Measurements from ENCODE around the gene ACER1.
"Not testable (repeated sequence)": the region's sequence is repeated elsewhere in the genome, so short reads cannot be mapped to it uniquely, and the experiment has no call there.

Gene ACER1

DNA sequence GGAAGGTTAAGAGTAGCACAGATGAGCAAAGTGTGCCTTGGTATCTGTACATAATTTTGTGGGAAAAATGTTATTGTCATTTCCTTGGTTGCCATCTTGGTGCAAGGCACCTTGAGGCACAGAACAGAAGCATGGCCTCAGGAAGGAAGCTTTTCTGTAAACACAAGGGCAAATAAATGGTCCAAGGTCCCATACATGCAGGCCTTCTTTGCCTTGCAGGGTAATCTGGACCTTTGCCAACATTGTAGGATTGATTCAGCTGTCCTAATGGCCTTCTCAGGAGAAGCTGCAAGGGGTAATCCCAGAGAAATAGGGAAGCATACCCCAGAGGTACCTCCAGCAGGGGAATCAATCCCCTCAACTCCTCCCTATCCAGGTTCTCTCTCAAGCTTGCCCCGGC lies 44.7 kb downstream of the ACER1 start:
- Histone ChIP-seq H3K4me1 (ENCODE audit: insufficient read depth, poor library complexity, severe bottlenecking) (no peaks in the 10 kb centered on the region), H3K4me3 (ENCODE audit: severe bottlenecking) (no peak overlapping the region), H3K9me3 (ENCODE audit: severe bottlenecking) (peaks cover 10% of the 10 kb centered on the region), H3K36me3 (ENCODE audit: low read depth) (no peaks in the 10 kb centered on the region), H3K27me3 (ENCODE audit: insufficient read depth, poor library complexity, severe bottlenecking) (no peaks in the 10 kb centered on the region), H3K27ac (ENCODE audit: poor library complexity, severe bottlenecking) (no peak overlapping the region)
- ATAC-seq (ENCODE audit: low read depth) (no peak), DNase-seq (ENCODE audit: low spot score) (no peak)
- no peak for TF ChIP-seq CTCF (IDR thresholded peaks at IDR 0.05; ENCODE audit: poor library complexity, severe bottlenecking)

DNA sequence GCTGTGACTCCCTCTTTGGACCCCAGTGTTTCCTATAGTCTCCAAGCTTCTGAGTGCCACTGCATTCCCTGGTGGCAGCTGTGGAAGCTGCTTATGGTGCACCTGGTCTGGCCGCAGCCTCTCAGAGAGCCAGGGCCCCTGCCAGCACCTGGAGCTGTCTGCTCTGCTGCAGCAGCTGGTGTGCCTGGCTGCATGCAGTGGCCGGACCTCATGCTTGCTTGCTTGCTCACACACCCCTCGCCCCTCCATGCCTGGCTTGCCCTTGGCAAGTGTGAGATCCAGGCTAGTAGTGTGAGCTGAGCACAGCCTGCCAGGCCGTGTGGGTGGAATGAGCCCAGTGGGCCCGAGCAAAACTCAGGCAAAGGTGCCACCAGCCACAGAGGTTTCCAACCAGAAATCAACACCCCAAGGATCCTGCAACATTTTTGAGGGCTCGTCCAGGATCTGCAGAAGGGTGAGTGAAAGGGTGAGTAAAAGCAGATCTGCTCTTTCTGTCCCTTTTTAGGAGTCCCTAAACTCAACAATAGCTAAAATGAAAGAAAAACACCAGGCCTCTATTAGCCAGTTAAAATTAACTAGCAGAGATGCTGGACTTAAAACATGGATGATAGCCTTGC lies 46.0 kb downstream of the ACER1 start:
- Histone ChIP-seq H3K27me3 (ENCODE audit: insufficient read depth, poor library complexity, severe bottlenecking) (no peaks in the 10 kb centered on the region), H3K36me3 (ENCODE audit: low read depth) (no peaks in the 10 kb centered on the region), H3K27ac (ENCODE audit: poor library complexity, severe bottlenecking) (no peak overlapping the region), H3K9me3 (ENCODE audit: severe bottlenecking) (peaks cover 10% of the 10 kb centered on the region), H3K4me1 (ENCODE audit: insufficient read depth, poor library complexity, severe bottlenecking) (no peaks in the 10 kb centered on the region), H3K4me3 (ENCODE audit: severe bottlenecking) (no peak overlapping the region)
- ATAC-seq (ENCODE audit: low read depth) (no peak), DNase-seq (ENCODE audit: low spot score) (no peak)
- no peak for TF ChIP-seq CTCF (IDR thresholded peaks at IDR 0.05; ENCODE audit: poor library complexity, severe bottlenecking)

DNA sequence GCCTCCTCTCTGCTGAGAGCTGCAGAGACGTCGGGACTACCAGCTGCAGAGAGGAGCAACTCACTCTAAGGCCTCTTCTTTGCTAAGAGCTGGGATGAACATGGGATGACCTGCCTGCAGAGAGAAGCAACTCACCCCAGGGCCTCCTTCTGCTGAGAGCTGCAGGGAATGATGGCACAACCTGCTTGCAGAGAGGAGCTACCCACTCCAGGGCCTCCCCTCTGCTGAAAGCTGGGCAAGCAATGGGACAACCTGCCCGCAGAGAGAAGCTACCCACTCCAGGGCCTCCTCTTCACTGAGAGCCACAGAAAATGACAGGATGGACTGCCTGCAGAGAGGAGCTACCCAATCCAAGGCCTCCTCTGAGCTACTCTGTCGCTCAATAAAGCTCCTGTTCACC lies 46.7 kb downstream of the ACER1 start:
- no peak overlapping the region for H3K27ac ChIP-seq (ENCODE audit: poor library complexity, severe bottlenecking)
- no peak for DNase-seq (ENCODE audit: low spot score)
- peaks cover 4% of the 10 kb centered on the region for H3K9me3 ChIP-seq (ENCODE audit: severe bottlenecking)
- no peak overlapping the region for H3K4me3 ChIP-seq (ENCODE audit: severe bottlenecking)
- TF ChIP-seq CTCF (IDR thresholded peaks at IDR 0.05; ENCODE audit: poor library complexity, severe bottlenecking): no peak
- no peaks in the 10 kb centered on the region for H3K36me3 ChIP-seq (ENCODE audit: low read depth)
- H3K27me3 ChIP-seq (ENCODE audit: insufficient read depth, poor library complexity, severe bottlenecking): no peaks in the 10 kb centered on the region
- ATAC-seq (ENCODE audit: low read depth): no peak
- no peaks in the 10 kb centered on the region for H3K4me1 ChIP-seq (ENCODE audit: insufficient read depth, poor library complexity, severe bottlenecking)

DNA sequence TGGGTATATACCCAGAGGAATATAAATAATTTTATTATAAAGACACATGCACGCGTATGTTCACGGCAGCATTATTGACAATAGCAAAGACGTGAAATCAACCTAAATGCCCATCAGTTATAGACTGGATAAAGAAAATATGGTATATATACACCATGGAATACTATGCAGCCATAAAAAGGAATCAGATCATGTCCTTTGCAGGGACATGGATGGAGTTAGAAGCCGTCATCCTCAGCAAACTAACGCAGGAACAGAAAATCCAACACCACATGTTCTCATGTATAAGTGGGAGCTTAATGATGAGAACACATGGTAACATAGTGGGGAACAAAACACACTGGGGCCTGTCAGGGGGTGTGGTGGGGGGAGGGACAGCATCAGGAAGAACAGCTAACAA lies 51.0 kb downstream of the ACER1 start:
- H3K36me3 ChIP-seq (ENCODE audit: low read depth); H3K9me3 ChIP-seq (ENCODE audit: severe bottlenecking); H3K27me3 ChIP-seq (ENCODE audit: insufficient read depth, poor library complexity, severe bottlenecking); H3K27ac ChIP-seq (ENCODE audit: poor library complexity, severe bottlenecking); DNase-seq (ENCODE audit: low spot score); H3K4me3 ChIP-seq (ENCODE audit: severe bottlenecking); ATAC-seq (ENCODE audit: low read depth); H3K4me1 ChIP-seq (ENCODE audit: insufficient read depth, poor library complexity, severe bottlenecking): not testable (repeated sequence)

- Histone ChIP-seq H3K4me3 (ENCODE audit: severe bottlenecking) (peak within 1 kb of the TSS; percentile 50), H3K36me3 (ENCODE audit: low read depth) (no peaks in the 10 kb centered on the region), H3K9me3 (ENCODE audit: severe bottlenecking) (no peaks in the 10 kb centered on the region), H3K4me1 (ENCODE audit: insufficient read depth, poor library complexity, severe bottlenecking) (peaks cover 3% of the 10 kb centered on the region), H3K27ac (ENCODE audit: poor library complexity, severe bottlenecking) (peak within 1 kb of the TSS; percentile 63), H3K27me3 (ENCODE audit: insufficient read depth, poor library complexity, severe bottlenecking) (no peaks in the 10 kb centered on the region)
- peak; percentile 98 for ATAC-seq (ENCODE audit: low read depth)
- peak; percentile 93 for DNase-seq (ENCODE audit: low spot score)
- peak; percentile 78 for TF ChIP-seq CTCF (IDR thresholded peaks at IDR 0.05; ENCODE audit: poor library complexity, severe bottlenecking)
Observed at GRCh38 chr19:6279931-6280591, 53.4 kb downstream of the ACER1 start, which contains the start of gene MLLT1. Gene MLLT1, minus strand, starts transcription at chr19:6279975. Its CDS starts 191 bp downstream, at chr19:6279784.

Measured in RWPE2 (cell line).